ENCODE results near the gene CCND2. TPM values are rescaled to one million over a fixed set of nuclear protein-coding genes. Genes with fewer than 3 reads are reported as not detected.

The CCND2 gene
- total and polyA plus RNA-seq, 2 of the 8 experiments (the other 6 are each of a cell fraction or from before 2014, with no cell fraction given), result 41.7 to 223 TPM

DNA sequence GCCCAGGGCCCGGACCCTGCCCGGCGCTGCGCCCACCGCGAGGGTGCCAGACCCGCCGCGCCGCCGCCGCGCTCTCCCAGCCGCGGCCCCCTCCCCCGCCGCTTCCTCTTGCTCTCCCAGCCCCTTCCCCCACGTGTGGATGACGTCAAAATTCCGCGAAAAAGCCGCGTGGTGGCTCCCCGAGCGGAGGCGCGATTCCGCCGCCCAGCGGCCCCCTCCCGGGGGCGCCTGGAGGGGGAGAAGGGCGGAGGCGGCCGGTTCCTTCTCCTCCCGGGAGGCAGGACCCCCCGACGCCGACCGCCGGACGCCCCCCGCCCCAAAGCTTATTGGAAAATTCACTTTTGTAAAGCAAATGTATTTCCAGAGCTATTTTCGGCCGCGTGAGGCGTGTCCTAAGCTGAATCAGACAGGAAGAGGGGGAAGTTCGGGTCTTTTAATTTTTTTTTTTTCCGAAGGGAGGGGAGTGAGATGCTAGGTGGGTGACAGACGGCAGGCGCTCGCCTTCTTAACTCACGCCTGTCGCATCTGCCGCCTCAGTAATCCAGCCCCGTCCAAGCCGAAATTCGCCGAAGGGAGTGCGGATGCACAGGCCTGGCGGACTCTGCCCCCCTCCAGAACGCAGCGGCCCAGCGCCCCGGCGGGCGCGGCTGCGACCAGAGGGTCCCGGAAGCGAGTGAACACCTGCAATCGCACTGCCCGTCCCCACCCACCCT, 4.1 kb upstream of the CCND2 start:
- Histone ChIP-seq H2BK5ac (ENCODE audit: low read depth, low read length) (peak overlapping the region; percentile 82; the same call in 1 of the 2 replicates), H2AK5ac (ENCODE audit: low read depth, low read length) (no peak overlapping the region), H3K36me3 (ENCODE audit: control insufficient read depth in 2 of 4, insufficient read depth in 4 of 4, low read length in 3 of 4) (no peaks in the 10 kb centered on the region), H4K91ac (replicated peaks; ENCODE audit: insufficient read length, low read length) (no peak overlapping the region), H4K8ac (ENCODE audit: extremely low read depth, insufficient read depth, low read length) (peak overlapping the region; percentile 71), H2BK120ac (replicated peaks; ENCODE audit: low read depth, low read length) (no peak overlapping the region), H3K27ac (ENCODE audit: low read depth, low read length) (no peak overlapping the region), H3K56ac (replicated peaks; ENCODE audit: insufficient read length, low read depth, low read length) (no peak overlapping the region), H3K4me2 (ENCODE audit: insufficient read depth in 1 of 2, low read depth in 2 of 2, low read length in 2 of 2) (peak overlapping the region; percentile 77 to 99), H3K4ac (replicated peaks; ENCODE audit: insufficient read length, low read depth, low read length) (no peak overlapping the region), H3K9ac (replicated peaks in 1 of 4; ENCODE audit: extremely low read depth in 1 of 4, low read depth in 3 of 4, low read length in 3 of 4) (peak overlapping the region in 1 of 4 experiments; percentile 67; a peak in 2 of 7 replicates), H3K18ac (ENCODE audit: extremely low read depth, low read length) (no peak overlapping the region), H3K4me3 (ENCODE audit: extremely low read depth in 1 of 4, insufficient read depth in 2 of 4, low read depth in 3 of 4, low read length in 4 of 4) (peak overlapping the region; percentile 57 to 97 (median 68)), H3K23ac (ENCODE audit: insufficient read length) (no peak overlapping the region), H3K9me3 (ENCODE audit: insufficient read depth in 2 of 2, low read depth in 1 of 2, low read length in 1 of 2) (no peaks in the 10 kb centered on the region), H2BK12ac (ENCODE audit: low read depth, low read length) (peak overlapping the region; percentile 65; the same call in 1 of the 2 replicates), H4K5ac (ENCODE audit: insufficient read length, low read depth, low read length) (no peak overlapping the region), H2BK20ac (ENCODE audit: low read length) (no peak overlapping the region), H2AFZ (ENCODE audit: low read length) (0 out of 2 replicates have a peak overlapping the region, but pooled peaks have one; percentile 77), H3K79me2 (ENCODE audit: control insufficient read depth in 1 of 2, insufficient read depth in 2 of 2, low read length in 2 of 2) (peaks cover 3 to 8% of the 10 kb centered on the region in 2 experiments; a peak in 3 of 4 replicates), H4K20me1 (replicated peaks in 1 of 2; ENCODE audit: control insufficient read depth in 1 of 2, insufficient read depth in 2 of 2, low read length in 2 of 2) (no peaks in the 10 kb centered on the region), H3K27me3 (replicated peaks in 1 of 4; ENCODE audit: control insufficient read depth in 3 of 4, extremely low read depth in 1 of 4, insufficient read depth in 3 of 4, low read length in 3 of 4) (peaks cover 3 to 45% (median 26%) of the 10 kb centered on the region in 4 experiments; a peak in 6 of 7 replicates), H2BK15ac (ENCODE audit: low read length) (no peak overlapping the region), H3K23me2 (ENCODE audit: low read depth, low read length) (peaks cover 37% of the 10 kb centered on the region), H3K4me1 (replicated peaks in 1 of 4; ENCODE audit: control insufficient read depth in 3 of 4, insufficient read depth in 4 of 4, low read length in 3 of 4) (peaks cover 4 to 20% (median 9%) of the 10 kb centered on the region in 4 experiments), H3K79me1 (ENCODE audit: low read depth, low read length) (peaks cover 2% of the 10 kb centered on the region; the same call in 1 of the 2 replicates), H3K14ac (ENCODE audit: insufficient read length) (no peak overlapping the region)
- POLR2A ChIA-PET (ENCODE audit: partially characterized antibody), result interaction anchor here (0.7 to 29.3 kb wide), 18 partner anchors 8 to 306 kb away, joined by 3 to 531 read pairs (median 4); partner anchors contain the start of gene TIGAR
- DNase-seq (ENCODE audit: low read depth in 1 of 2, low spot score in 2 of 2) (peak in 1 of 2 experiments; percentile 93), FAIRE-seq (no peak)
- CTCF ChIA-PET (ENCODE audit: partially characterized antibody), result interaction anchor here (0.6 to 1.5 kb wide), 5 partner anchors 93 to 384 kb away, joined by 3 to 4 read pairs (median 3); no protein-coding TSS in a partner anchor
- WGBS, 2 experiments (ENCODE audit: extremely low coverage in 1 of 2, insufficient coverage in 1 of 2, insufficient read length in 1 of 2, insufficient replicate concordance in 2 of 2, low coverage in 1 of 2, low lambda C conversion rate in 2 of 2, missing lambda C conversion rate in 1 of 2), result 1% methylated on average over 29 of the region's 73 CpGs; no CpG with 5 or more reads in 1 of the 2 experiments
- TF ChIP-seq CTBP2 (IDR thresholded peaks at IDR 0.05; ENCODE audit: borderline replicate concordance, insufficient read depth, insufficient read length, low read length), result no peak
- TF ChIP-seq RAD21 (IDR thresholded peaks at IDR 0.05 in 1 of 2, conservative IDR thresholded peaks at IDR 0.05 in 1 of 2; ENCODE audit: low read depth in 2 of 2, low read length in 2 of 2), result 0 out of 4 replicates have a peak, but pooled peaks of 1 of the 2 experiments have one; percentile 20
- peak in 1 of 2 experiments; percentile 22; a peak in 1 of 3 replicates for TF ChIP-seq EP300 (IDR thresholded peaks at IDR 0.05; ENCODE audit: borderline replicate concordance in 1 of 2, low read depth in 2 of 2, low read length in 2 of 2)
- TF ChIP-seq NRF1 (IDR thresholded peaks at IDR 0.05; ENCODE audit: low read depth, low read length), result no peak
- TF ChIP-seq SP1 (IDR thresholded peaks at IDR 0.05; ENCODE audit: low read depth, low read length), result no peak
- TF ChIP-seq ASH2L (IDR thresholded peaks at IDR 0.05; ENCODE audit: low read length), result peak; percentile 50
- TF ChIP-seq SIN3A (conservative IDR thresholded peaks at IDR 0.05 in 1 of 2, IDR thresholded peaks at IDR 0.05 in 1 of 2; ENCODE audit: low read depth in 1 of 2, low read length in 2 of 2), result peak; percentile 61 to 82; a peak in 1 of 4 replicates
- TF ChIP-seq, protein P1, sequence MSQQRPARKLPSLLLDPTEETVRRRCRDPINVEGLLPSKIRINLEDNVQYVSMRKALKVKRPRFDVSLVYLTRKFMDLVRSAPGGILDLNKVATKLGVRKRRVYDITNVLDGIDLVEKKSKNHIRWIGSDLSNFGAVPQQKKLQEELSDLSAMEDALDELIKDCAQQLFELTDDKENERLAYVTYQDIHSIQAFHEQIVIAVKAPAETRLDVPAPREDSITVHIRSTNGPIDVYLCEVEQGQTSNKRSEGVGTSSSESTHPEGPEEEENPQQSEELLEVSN (IDR thresholded peaks at IDR 0.05), result peak; percentile 53; the same call in 1 of the 2 replicates
- peak; percentile 92 for TF ChIP-seq CREB1 (IDR thresholded peaks at IDR 0.05)
